Natural killer cell (primary cell): Measurements from ENCODE around the gene ATP5PD. TPM values are rescaled to one million over a fixed set of nuclear protein-coding genes. Genes with fewer than 3 reads are reported as not detected.

Experiments
- ATAC-seq, 3 donors: fragments of 150-1000 bp in 2 of 3; fragments of 200-7000 bp in 1 of 3; cut with Tn5 transposase; 1 replicate in 1 of 3; 2 replicates in 2 of 3; pipeline ENCODE4 v1.10.0; 2021; ENCODE audit warnings: mild to moderate bottlenecking in 2 of 3, moderate library complexity in 2 of 3
- DNase-seq, 2 donors: peaks; one replicate each; pipeline versions ENCODE4 v3.0.0 to v3.0.0-alpha.2; 2013 to 2021; ENCODE audit warnings: mixed read lengths in 1 of 2
- H3K27ac ChIP-seq: one replicate; pipeline ENCODE4 v1.5.1; 2013; ENCODE audit warnings: mild to moderate bottlenecking, low read length
- H3K27me3 ChIP-seq: one replicate; pipeline ENCODE4 v1.6.1; 2013; ENCODE audit warnings: low read length; ENCODE audit not compliant: control insufficient read depth, insufficient read depth
- H3K36me3 ChIP-seq: one replicate; pipeline ENCODE4 v1.6.1; 2013; ENCODE audit warnings: low read length; ENCODE audit not compliant: control insufficient read depth, insufficient read depth
- H3K4me1 ChIP-seq: one replicate; pipeline ENCODE4 v1.6.1; 2013; ENCODE audit warnings: low read length; ENCODE audit not compliant: control insufficient read depth, insufficient read depth
- H3K4me3 ChIP-seq: one replicate; pipeline ENCODE4 v1.5.1; 2013; ENCODE audit warnings: low read length
- H3K9me3 ChIP-seq: one replicate; pipeline ENCODE4 v1.6.1; 2013; ENCODE audit warnings: low read length; ENCODE audit not compliant: control insufficient read depth, insufficient read depth
- H3K27ac Mint-ChIP-seq, 2 donors: one replicate each; pipeline ENCODE4 v1.8.0; 2022; ENCODE audit warnings: mild to moderate bottlenecking in 2 of 2, mixed read lengths in 2 of 2, moderate library complexity in 1 of 2
- H3K27me3 Mint-ChIP-seq, 2 donors: one replicate each; pipeline ENCODE4 v1.8.0; 2022; ENCODE audit warnings: low read depth in 2 of 2, mixed read lengths in 2 of 2
- H3K36me3 Mint-ChIP-seq: one replicate; pipeline ENCODE4 v1.8.0; 2022; ENCODE audit warnings: mixed read lengths
- H3K4me1 Mint-ChIP-seq, 2 donors: one replicate each; pipeline ENCODE4 v1.8.0; 2022; ENCODE audit warnings: mixed read lengths in 2 of 2
- H3K4me3 Mint-ChIP-seq: one replicate; pipeline ENCODE4 v1.8.0; 2022; ENCODE audit warnings: mild to moderate bottlenecking, moderate library complexity, mixed read lengths
- H3K9me3 Mint-ChIP-seq, 2 donors: one replicate each; pipeline ENCODE4 v1.8.0; 2022; ENCODE audit warnings: mixed read lengths in 2 of 2
- WGBS: methylation state at CpG from one replicate; pipeline ENCODE4 v1.1.7; 2013; ENCODE audit warnings: missing lambda C conversion rate; ENCODE audit not compliant: insufficient coverage; 5-methylcytosine and 5-hydroxymethylcytosine counted together
- intact Hi-C: fragments of 100-400 bp; cut with micrococcal nuclease; formaldehyde crosslinking; loops from one replicate; pipeline ENCODE4 v1.14.2; 2022
- total RNA-seq, 4 donors: library from RNA; stranded (reverse); fragments of 120-200 nt in 1 of 4; gene quantifications; one replicate each; pipeline versions ENCODE4 v1.2.3 to v1.2.4, GENCODE V29; 2013 to 2022
- TF ChIP-seq, protein P1 (sequence below): fragments of 200-600 bp; IDR thresholded peaks from one replicate; pipeline ENCODE4 v1.8.0; 2022; ENCODE audit warnings: antibody characterized with exemption

ATP5PD gene
- total RNA-seq, 3 donors from 2014 or later (not counting 1 experiment from before 2014, with no cell fraction given) = 74.7 to 96.3 (median 75.2) TPM

DNA sequence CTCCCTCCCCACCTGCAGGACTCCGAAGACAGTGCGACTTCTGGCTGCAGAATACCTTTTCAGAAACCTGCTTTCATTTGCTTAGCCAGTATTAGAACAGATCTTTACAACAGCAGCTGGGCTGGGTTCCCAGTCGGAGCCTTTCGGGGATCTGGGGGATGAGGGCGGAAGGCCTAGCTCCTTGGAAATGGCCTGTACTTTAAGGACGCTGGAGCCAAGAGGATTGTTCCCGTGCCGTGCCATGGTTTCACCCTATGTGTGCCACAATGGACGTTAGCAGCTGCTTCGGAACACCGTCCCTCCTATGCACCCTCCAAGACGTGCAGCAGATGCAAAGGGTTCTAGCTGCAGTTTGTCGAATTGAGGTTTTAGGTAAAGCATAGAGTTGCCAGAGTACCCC, 16.4 kb upstream of the ATP5PD start:
- H3K4me1 ChIP-seq = peaks cover 5% of the 10 kb centered on the region
- Mint-ChIP-seq H3K4me3 (no peak overlapping the region), H3K36me3 (peaks cover 10% of the 10 kb centered on the region), H3K27me3 (no peaks in the 10 kb centered on the region), H3K9me3 (no peaks in the 10 kb centered on the region), H3K4me1 (peaks cover 0 to 6% of the 10 kb centered on the region in 2 donors), H3K27ac (no peak overlapping the region)
- WGBS = 97% methylated on average over 13 of the region's 13 CpGs
- DNase-seq (no peak), ATAC-seq (no peak)
- no peaks in the 10 kb centered on the region for H3K27me3 ChIP-seq
- intact Hi-C loops = no loop called here
- TF ChIP-seq, protein P1, sequence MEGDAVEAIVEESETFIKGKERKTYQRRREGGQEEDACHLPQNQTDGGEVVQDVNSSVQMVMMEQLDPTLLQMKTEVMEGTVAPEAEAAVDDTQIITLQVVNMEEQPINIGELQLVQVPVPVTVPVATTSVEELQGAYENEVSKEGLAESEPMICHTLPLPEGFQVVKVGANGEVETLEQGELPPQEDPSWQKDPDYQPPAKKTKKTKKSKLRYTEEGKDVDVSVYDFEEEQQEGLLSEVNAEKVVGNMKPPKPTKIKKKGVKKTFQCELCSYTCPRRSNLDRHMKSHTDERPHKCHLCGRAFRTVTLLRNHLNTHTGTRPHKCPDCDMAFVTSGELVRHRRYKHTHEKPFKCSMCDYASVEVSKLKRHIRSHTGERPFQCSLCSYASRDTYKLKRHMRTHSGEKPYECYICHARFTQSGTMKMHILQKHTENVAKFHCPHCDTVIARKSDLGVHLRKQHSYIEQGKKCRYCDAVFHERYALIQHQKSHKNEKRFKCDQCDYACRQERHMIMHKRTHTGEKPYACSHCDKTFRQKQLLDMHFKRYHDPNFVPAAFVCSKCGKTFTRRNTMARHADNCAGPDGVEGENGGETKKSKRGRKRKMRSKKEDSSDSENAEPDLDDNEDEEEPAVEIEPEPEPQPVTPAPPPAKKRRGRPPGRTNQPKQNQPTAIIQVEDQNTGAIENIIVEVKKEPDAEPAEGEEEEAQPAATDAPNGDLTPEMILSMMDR = no peak
- H3K36me3 ChIP-seq = peaks cover 47% of the 10 kb centered on the region
- no peaks in the 10 kb centered on the region for H3K9me3 ChIP-seq
- no peak overlapping the region for H3K27ac ChIP-seq
- H3K4me3 ChIP-seq = no peak overlapping the region

DNA sequence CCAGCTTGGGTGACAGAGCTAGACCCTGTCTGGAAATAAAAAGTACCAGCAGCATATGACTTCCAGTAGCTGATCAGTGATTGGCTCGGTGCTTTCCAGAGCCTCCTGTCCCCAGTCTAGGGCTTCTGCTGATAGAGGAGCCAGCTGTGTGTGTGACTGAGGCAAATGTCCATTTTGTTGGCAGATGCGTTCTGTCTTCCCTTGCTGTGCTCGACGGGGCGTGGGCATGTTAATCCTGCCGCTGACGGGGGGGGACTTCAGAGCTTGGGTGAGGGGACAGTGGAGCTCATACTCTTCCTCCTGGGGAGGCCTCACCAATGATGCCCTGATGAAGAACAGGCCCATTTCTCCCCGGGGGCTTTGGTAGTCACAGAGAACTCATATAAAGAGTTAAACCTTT, 14.8 kb upstream of the ATP5PD start:
- Mint-ChIP-seq H3K27ac (no peak overlapping the region), H3K4me1 (no peaks in the 10 kb centered on the region), H3K36me3 (peaks cover 10% of the 10 kb centered on the region), H3K27me3 (no peaks in the 10 kb centered on the region), H3K4me3 (no peak overlapping the region), H3K9me3 (no peaks in the 10 kb centered on the region)
- Histone ChIP-seq H3K9me3 (no peaks in the 10 kb centered on the region), H3K27ac (no peak overlapping the region), H3K4me3 (no peak overlapping the region), H3K36me3 (peaks cover 49% of the 10 kb centered on the region), H3K4me1 (no peaks in the 10 kb centered on the region), H3K27me3 (no peaks in the 10 kb centered on the region)
- ATAC-seq (no peak), DNase-seq (no peak)
- TF ChIP-seq, protein P1 = no peak
- intact Hi-C loops = no loop called here
- WGBS = 94% methylated on average over 8 of the region's 8 CpGs

DNA sequence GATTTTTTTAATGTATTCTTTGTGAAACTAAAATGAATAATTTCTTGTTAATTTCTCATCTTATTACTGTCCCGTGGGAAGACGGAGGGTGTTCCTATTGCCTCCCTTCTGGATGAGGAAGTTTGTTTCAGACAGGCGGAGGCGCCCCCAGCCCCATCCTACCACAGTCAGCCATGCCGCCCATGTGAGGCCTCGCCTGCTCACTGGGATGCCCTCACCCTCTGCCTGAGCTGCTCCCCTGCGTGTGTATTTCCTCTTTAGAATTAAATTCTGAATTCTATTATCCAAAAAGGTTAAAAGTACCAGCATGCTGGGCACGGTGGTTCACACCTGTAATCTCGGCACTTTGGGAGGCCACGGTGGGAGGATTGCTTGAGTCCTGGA, 14.3 kb upstream of the ATP5PD start:
- H3K4me1 ChIP-seq = no peaks in the 10 kb centered on the region
- H3K27me3 Mint-ChIP-seq = no peaks in the 10 kb centered on the region
- no peaks in the 10 kb centered on the region for H3K9me3 ChIP-seq
- no peaks in the 10 kb centered on the region for H3K27me3 ChIP-seq
- DNase-seq (no peak), ATAC-seq (no peak)
- intact Hi-C loops = no loop called here
- H3K4me1 Mint-ChIP-seq = no peaks in the 10 kb centered on the region
- no peak overlapping the region for H3K27ac Mint-ChIP-seq
- H3K9me3 Mint-ChIP-seq = no peaks in the 10 kb centered on the region
- TF ChIP-seq, protein P1 = no peak
- no peak overlapping the region for H3K4me3 Mint-ChIP-seq
- H3K36me3 ChIP-seq = peaks cover 50% of the 10 kb centered on the region
- no peak overlapping the region for H3K4me3 ChIP-seq
- no peak overlapping the region for H3K27ac ChIP-seq
- WGBS = 98% methylated on average over 10 of the region's 10 CpGs
- peaks cover 10% of the 10 kb centered on the region for H3K36me3 Mint-ChIP-seq

DNA sequence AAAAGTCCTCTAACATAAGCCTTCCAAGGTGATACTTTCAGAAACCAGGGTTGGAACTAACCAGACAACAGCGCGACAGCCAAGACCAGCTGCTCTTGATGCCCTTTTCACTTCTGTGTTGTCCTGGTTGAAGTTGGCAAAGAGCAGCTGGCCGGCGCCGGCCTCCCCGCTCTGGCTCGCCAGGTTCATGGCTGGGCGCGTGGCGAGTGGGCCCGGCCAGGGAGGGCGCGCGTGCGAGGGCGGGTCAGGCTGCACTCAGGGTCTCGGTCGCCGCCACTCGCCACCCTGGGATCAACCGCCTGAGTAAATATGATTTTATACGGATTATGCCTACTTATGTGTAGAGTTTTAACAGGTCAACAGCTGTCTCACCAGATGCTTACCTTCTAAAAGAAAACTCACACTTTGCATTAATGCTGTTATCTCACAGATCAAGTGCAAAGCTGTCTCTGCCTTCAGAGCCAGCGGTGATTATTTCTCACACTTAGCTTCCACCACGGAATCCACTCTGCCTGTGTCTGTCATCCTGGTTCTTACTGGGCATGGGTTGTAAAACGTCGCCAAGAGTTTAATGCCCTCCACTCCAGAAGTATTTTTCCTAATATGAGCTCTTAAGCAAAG, 13.8 kb upstream of the ATP5PD start:
- H3K9me3 Mint-ChIP-seq = no peaks in the 10 kb centered on the region
- Histone ChIP-seq H3K9me3 (no peaks in the 10 kb centered on the region), H3K36me3 (peaks cover 50% of the 10 kb centered on the region), H3K4me3 (no peak overlapping the region), H3K27ac (no peak overlapping the region), H3K4me1 (no peaks in the 10 kb centered on the region), H3K27me3 (no peaks in the 10 kb centered on the region)
- H3K27me3 Mint-ChIP-seq = no peaks in the 10 kb centered on the region
- DNase-seq (no peak), ATAC-seq (no peak)
- no peak overlapping the region for H3K4me3 Mint-ChIP-seq
- H3K4me1 Mint-ChIP-seq = no peaks in the 10 kb centered on the region
- 96% methylated on average over 24 of the region's 26 CpGs for WGBS
- intact Hi-C loops = no loop called here
- TF ChIP-seq, protein P1 = no peak
- H3K36me3 Mint-ChIP-seq = peaks cover 10% of the 10 kb centered on the region
- H3K27ac Mint-ChIP-seq = no peak overlapping the region
